Esophagus squamous epithelium (tissue), 5 donors: ENCODE results near the gene DSCAML1. TPM values are rescaled to one million over a fixed set of nuclear protein-coding genes. Genes with fewer than 3 reads are reported as not detected.

Source experiments
- DNase-seq: peaks from one replicate; lab custom pipeline; 2025; lab: John Stamatoyannopoulos, UW
- H3K27ac ChIP-seq, 4 donors: fragments of 200-600 bp; sonication (generic); one replicate each; pipeline ENCODE4 v1.5.1; 2016 to 2019; ENCODE audit warnings: mild to moderate bottlenecking in 1 of 4
- H3K27me3 ChIP-seq, 4 donors: fragments of 200-600 bp; sonication (generic); 1 replicate in 3 of 4; 2 replicates in 1 of 4; pipeline versions ENCODE4 v1.5.1 to v1.6.0; 2017 to 2021; ENCODE audit warnings: antibody characterized with exemption in 1 of 4
- H3K36me3 ChIP-seq, 3 donors: fragments of 200-600 bp; sonication (generic); one replicate each; pipeline ENCODE4 v1.5.1; 2016 to 2019
- H3K4me1 ChIP-seq, 3 donors: fragments of 200-600 bp; sonication (generic); one replicate each; pipeline ENCODE4 v1.5.1; 2017 to 2019
- H3K4me3 ChIP-seq, 4 donors: fragments of 200-600 bp; sonication (generic); 1 replicate in 3 of 4; 2 replicates in 1 of 4; pipeline ENCODE4 v1.5.1; 2016 to 2019; ENCODE audit warnings: mild to moderate bottlenecking in 2 of 4, moderate library complexity in 1 of 4
- H3K9me3 ChIP-seq, 3 donors: fragments of 200-600 bp; sonication (generic); one replicate each; pipeline ENCODE4 v1.5.1; 2016 to 2019
- CTCF ChIP-seq, 6 experiments: fragments of 450-650 bp in 4 of 6; fragments of 200-600 bp in 2 of 6; sonication (generic) in 2 of 6; IDR thresholded peaks; one replicate each; pipeline ENCODE4 v1.5.1; 2016 to 2019; ENCODE audit warnings: antibody characterized with exemption in 6 of 6, mild to moderate bottlenecking in 4 of 6, moderate library complexity in 4 of 6
- POLR2A ChIP-seq, 4 donors: fragments of 450-650 bp; IDR thresholded peaks; one replicate each; pipeline ENCODE4 v1.6.1; 2017; ENCODE audit warnings: antibody characterized with exemption in 4 of 4, mild to moderate bottlenecking in 4 of 4, moderate library complexity in 3 of 4
- WGBS, 2 donors: methylation state at CpG; one replicate each; pipeline ENCODE4 v1.1.5; 2018; 5-methylcytosine and 5-hydroxymethylcytosine counted together
- intact Hi-C: fragments of 100-400 bp; cut with DNase I; formaldehyde crosslinking; loops from one replicate; pipeline ENCODE4 v1.15.0; 2022
- total RNA-seq, 4 donors: library from RNA; depleted of rRNA; stranded (reverse); fragments of >200 nt; gene quantifications; one replicate each; pipeline ENCODE4 v1.1.0, GENCODE V29; 2016
- donor health status: DM: yes; HTN: yes; CAD: no.

The DSCAML1 gene
- total RNA-seq, 4 donors from 2014 or later: 0.04 to 0.19 TPM; not detected in 2

DNA sequence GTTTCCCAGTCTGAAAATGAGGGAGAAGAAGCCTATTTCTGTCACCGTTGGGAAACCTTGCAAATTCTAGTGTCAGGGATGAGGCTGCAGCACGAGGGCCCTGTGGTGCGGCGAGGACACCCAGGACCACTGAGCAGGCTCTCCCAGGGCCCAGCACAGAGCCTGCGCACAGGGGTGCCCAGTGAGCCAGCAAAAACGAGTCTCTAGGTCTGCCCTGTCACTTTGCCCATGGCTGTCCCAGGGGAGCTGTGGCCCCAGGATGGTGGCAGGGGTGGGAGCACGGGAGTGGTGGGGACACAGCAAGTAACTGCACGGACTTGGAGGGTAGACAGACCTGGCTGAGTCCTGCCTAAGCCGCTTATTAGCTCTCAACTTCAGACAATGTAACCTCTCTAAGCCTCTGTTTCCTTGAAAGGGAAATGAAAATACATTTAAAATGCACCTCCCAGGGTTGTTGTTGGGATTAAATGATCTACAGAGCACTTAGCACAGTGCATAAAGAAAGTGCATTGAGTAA, 44.2 kb downstream of the DSCAML1 start:
- Histone ChIP-seq H3K36me3 (no peaks in the 10 kb centered on the region), H3K9me3 (no peaks in the 10 kb centered on the region), H3K27ac (no peak overlapping the region), H3K4me3 (no peak overlapping the region), H3K27me3 (peaks cover 0 to 27% (median 0%) of the 10 kb centered on the region in 4 donors), H3K4me1 (no peaks in the 10 kb centered on the region)
- DNase-seq: no peak
- WGBS, 2 donors: 72 to 88% methylated on average over 5 to 6 of the region's 9 CpGs
- TF ChIP-seq POLR2A (IDR thresholded peaks at IDR 0.05) (no peak), CTCF (IDR thresholded peaks at IDR 0.05) (no peak)
- intact Hi-C loops: no loop called here

DNA sequence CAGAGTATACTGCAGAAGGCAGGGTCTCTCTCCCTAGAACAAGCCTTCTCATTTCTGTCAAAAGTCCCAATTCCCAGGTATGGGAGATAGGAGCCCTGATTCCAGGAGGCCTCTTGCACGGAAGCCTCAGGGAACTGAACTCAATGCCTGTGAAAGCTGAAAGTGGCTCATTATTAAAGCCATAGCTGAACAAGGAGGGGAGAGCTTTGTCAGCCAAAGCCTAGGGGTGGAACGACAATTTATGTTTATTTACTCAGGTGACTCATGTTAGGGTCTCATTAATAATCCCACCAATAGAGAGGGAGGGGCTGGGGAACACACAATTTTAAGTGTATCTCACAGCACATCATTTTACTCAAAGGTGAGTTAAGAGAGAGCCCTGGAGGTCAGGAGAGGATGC, 44.9 kb downstream of the DSCAML1 start:
- Histone ChIP-seq H3K4me3 (no peak overlapping the region), H3K27me3 (peaks cover 0 to 31% (median 0%) of the 10 kb centered on the region in 4 donors), H3K9me3 (no peaks in the 10 kb centered on the region), H3K36me3 (no peaks in the 10 kb centered on the region), H3K27ac (no peak overlapping the region), H3K4me1 (no peaks in the 10 kb centered on the region)
- TF ChIP-seq CTCF (IDR thresholded peaks at IDR 0.05) (no peak), POLR2A (IDR thresholded peaks at IDR 0.05) (no peak)
- intact Hi-C loops: no loop called here
- DNase-seq: no peak
- 16 to 42% methylated on average over 2 of the region's 2 CpGs for WGBS, 2 donors

- TF ChIP-seq CTCF (IDR thresholded peaks at IDR 0.05) (no peak), POLR2A (IDR thresholded peaks at IDR 0.05) (no peak)
Observed at GRCh38 chr11:117750916-117751662, 45.9 kb downstream of the DSCAML1 start.

GRCh38 chr11:117750357-117750756, 46.7 kb downstream of the DSCAML1 start:
- intact Hi-C loops: no loop called here
- TF ChIP-seq CTCF (IDR thresholded peaks at IDR 0.05) (no peak), POLR2A (IDR thresholded peaks at IDR 0.05) (no peak)
- Histone ChIP-seq H3K4me3 (no peak overlapping the region), H3K9me3 (no peaks in the 10 kb centered on the region), H3K4me1 (no peaks in the 10 kb centered on the region), H3K27me3 (peaks cover 0 to 18% (median 0%) of the 10 kb centered on the region in 4 donors), H3K27ac (no peak overlapping the region), H3K36me3 (no peaks in the 10 kb centered on the region)
- 50 to 67% methylated on average over 1 to 4 of the region's 5 CpGs for WGBS, 2 donors
- no peak for DNase-seq

More at GRCh38 chr11:117750916-117751662, 45.9 kb downstream of the DSCAML1 start:
- Histone ChIP-seq H3K9me3 (no peaks in the 10 kb centered on the region), H3K4me1 (no peaks in the 10 kb centered on the region), H3K36me3 (no peaks in the 10 kb centered on the region), H3K4me3 (no peak overlapping the region), H3K27me3 (peaks cover 0 to 24% (median 0%) of the 10 kb centered on the region in 4 donors), H3K27ac (no peak overlapping the region)
- intact Hi-C loops: no loop called here
- 85 to 92% methylated on average over 5 to 14 of the region's 14 CpGs for WGBS, 2 donors
- no peak for DNase-seq

DNA sequence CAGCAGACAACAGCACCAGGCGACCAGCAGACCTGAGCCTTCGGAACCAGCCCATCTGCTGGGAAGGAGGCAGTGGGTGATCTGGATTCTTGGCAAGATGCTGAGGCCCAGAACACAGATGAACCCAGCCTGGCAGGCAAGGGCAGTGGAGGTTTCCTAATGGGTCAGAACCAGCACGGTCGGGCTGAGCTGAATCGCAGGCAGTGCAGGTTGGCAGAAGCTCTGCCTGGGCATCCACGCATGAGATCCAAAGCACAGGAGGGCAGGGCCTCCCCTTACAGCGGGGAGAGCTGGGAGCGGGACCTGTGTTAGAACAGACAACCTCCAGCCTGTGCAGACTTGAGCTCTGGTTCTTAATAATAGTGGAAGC, 47.5 kb downstream of the DSCAML1 start:
- H3K36me3 ChIP-seq: no peaks in the 10 kb centered on the region
- TF ChIP-seq POLR2A (IDR thresholded peaks at IDR 0.05) (no peak), CTCF (IDR thresholded peaks at IDR 0.05) (no peak)
- no peak overlapping the region for H3K27ac ChIP-seq
- H3K27me3 ChIP-seq: peaks cover 0 to 13% (median 0%) of the 10 kb centered on the region in 4 donors
- H3K9me3 ChIP-seq: no peaks in the 10 kb centered on the region
- intact Hi-C loops: no loop called here
- no peak overlapping the region for H3K4me3 ChIP-seq
- no CpG with 5 or more reads among the region's 8 CpGs for WGBS, 2 donors
- DNase-seq: no peak
- H3K4me1 ChIP-seq: no peaks in the 10 kb centered on the region
